ENCODE data around the gene BAHCC1. TPM values are rescaled to one million over a fixed set of nuclear protein-coding genes. Genes with fewer than 3 reads are reported as not detected.

The BAHCC1 gene
- total and polyA plus RNA-seq, 9 of the 15 experiments (the other 6 are each of a cell fraction or from before 2014, with no cell fraction given), result 0.14 to 26.9 (median 5.0) TPM

GRCh38 chr17:81386141-81386645 lies 9.1 kb upstream of the BAHCC1 start:
- H3K4me1 ChIP-seq (replicated peaks in 1 of 2; ENCODE audit: control insufficient read depth in 2 of 2, insufficient read depth in 2 of 2, low read length in 2 of 2), result peaks cover 22 to 79% of the 10 kb centered on the region in 2 experiments; a peak in 4 of 5 replicates
- FAIRE-seq, result no peak
- peaks cover under 1% of the 10 kb centered on the region; the same call in 1 of the 3 replicates for H3K79me2 ChIP-seq (ENCODE audit: control insufficient read depth, insufficient read depth, low read length)
- no TSS peak for BruUV-seq (replicated peaks)
- H3K27me3 ChIP-seq (ENCODE audit: control insufficient read depth in 2 of 2, insufficient read depth in 2 of 2, low read length in 2 of 2), result no peaks in the 10 kb centered on the region
- POLR2A ChIA-PET, result interaction anchor here (1.6 kb wide), 1 partner anchor 21 kb away, joined by 4 read pairs; no protein-coding TSS in a partner anchor
- no peak for DNase-seq (ENCODE audit: extremely low read depth in 1 of 4, low spot score in 3 of 4)
- 0 out of 2 replicates have a peak, but pooled peaks have one; percentile 15 for TF ChIP-seq SP1 (CRISPR knock-in tag; IDR thresholded peaks at IDR 0.05)
- TF ChIP-seq RBM22 (IDR thresholded peaks at IDR 0.05; ENCODE audit: low read depth, low read length, poor library complexity, severe bottlenecking), result peak; percentile 31
- TF ChIP-seq ESRRB (CRISPR knock-in tag; IDR thresholded peaks at IDR 0.05; ENCODE audit: borderline replicate concordance), result no peak
- peak; percentile 61 for TF ChIP-seq POLR2G (IDR thresholded peaks at IDR 0.05; ENCODE audit: low read depth, low read length)
- TF ChIP-seq NCOA1 (IDR thresholded peaks at IDR 0.05; ENCODE audit: low read depth), result no peak
- 0 out of 2 replicates have a peak, but pooled peaks have one; percentile 12 for TF ChIP-seq ZNF830 (CRISPR knock-in tag; IDR thresholded peaks at IDR 0.05)
- no peaks in the 10 kb centered on the region for H4K20me1 ChIP-seq (replicated peaks; ENCODE audit: control insufficient read depth, insufficient read depth, low read length)
- no peaks in the 10 kb centered on the region for H3K9me3 ChIP-seq (replicated peaks; ENCODE audit: control insufficient read depth, insufficient read depth, low read depth, low read length)
- 79% methylated on average over 9 of the region's 15 CpGs for WGBS (ENCODE audit: insufficient coverage, low coverage, missing lambda C conversion rate)
- no peaks in the 10 kb centered on the region for H3K9me1 ChIP-seq (ENCODE audit: control insufficient read depth, insufficient read depth, low read length)
- peak overlapping the region; percentile 54 for H3K4me3 ChIP-seq
- H3K9ac ChIP-seq (ENCODE audit: insufficient read depth in 1 of 2, low read depth in 2 of 2, low read length in 2 of 2), result peak overlapping the region in 1 of 2 experiments; percentile 97; a peak in 3 of 4 replicates
- H3K36me3 ChIP-seq (ENCODE audit: control insufficient read depth, insufficient read depth, low read length), result peaks cover 1% of the 10 kb centered on the region; the same call in 1 of the 3 replicates
- intact Hi-C loops (cut with micrococcal nuclease) (no loop called here), in situ Hi-C loops (cut with MboI) (no loop called here)
- peak overlapping the region; percentile 90; the same call in 1 of the 2 replicates for H2AFZ ChIP-seq (ENCODE audit: low read depth, low read length)
- CTCF ChIA-PET (ENCODE audit: low intra/inter-chr PET ratio), result no interaction called here
- ATAC-seq, result no peak
- no peak overlapping the region for H3K4me2 ChIP-seq (ENCODE audit: insufficient read depth, low read length)
- peak overlapping the region; percentile 83; the same call in 1 of the 3 replicates for H3K27ac ChIP-seq (ENCODE audit: extremely low read depth, low read depth, low read length)
